IgD-negative memory B cell (primary cell): ENCODE measurements around the gene PRDM5. TPM values are rescaled to one million over a fixed set of nuclear protein-coding genes. Genes with fewer than 3 reads are reported as not detected.

Source experiments
- H3K27ac Mint-ChIP-seq, 3 donors: one replicate each; pipeline ENCODE4 v1.8.0; 2020 to 2022; ENCODE audit warnings: mild to moderate bottlenecking in 3 of 3, mixed read lengths in 3 of 3, moderate library complexity in 1 of 3
- H3K27me3 Mint-ChIP-seq: one replicate; pipeline ENCODE4 v1.8.0; 2021; ENCODE audit warnings: mixed read lengths
- H3K36me3 Mint-ChIP-seq: one replicate; pipeline ENCODE4 v1.8.0; 2020; ENCODE audit warnings: mild to moderate bottlenecking, mixed read lengths
- H3K4me1 Mint-ChIP-seq, 3 donors: one replicate each; pipeline ENCODE4 v1.8.0; 2020 to 2022; ENCODE audit warnings: mixed read lengths in 3 of 3, mild to moderate bottlenecking in 1 of 3
- H3K4me3 Mint-ChIP-seq, 4 donors: one replicate each; pipeline ENCODE4 v1.8.0; 2020 to 2022; ENCODE audit warnings: mild to moderate bottlenecking in 4 of 4, mixed read lengths in 4 of 4, moderate library complexity in 3 of 4
- H3K9me3 Mint-ChIP-seq, 3 donors: one replicate each; pipeline ENCODE4 v1.8.0; 2020 to 2021; ENCODE audit warnings: mixed read lengths in 3 of 3, mild to moderate bottlenecking in 1 of 3
- polyA plus RNA-seq: library from polyadenylated mRNA; unstranded; fragments of 300-500 nt; fragmentation: Illumina TruSeq; gene quantifications from one replicate; pipeline ENCODE4 v1.2.3, GENCODE V29; 2021

The PRDM5 gene
- polyA plus RNA-seq, 1 donor from 2014 or later = not detected

GRCh38 chr4:120801137-120801758 lies 121.3 kb downstream of the PRDM5 start:
- Mint-ChIP-seq H3K27me3 (no peaks in the 10 kb centered on the region), H3K4me3 (no peak overlapping the region), H3K36me3 (peaks cover 3% of the 10 kb centered on the region), H3K9me3 (peaks cover 0 to 2% (median 2%) of the 10 kb centered on the region in 3 donors), H3K27ac (no peak overlapping the region), H3K4me1 (no peaks in the 10 kb centered on the region)

GRCh38 chr4:120798570-120798969 lies 124.0 kb downstream of the PRDM5 start:
- Mint-ChIP-seq H3K27ac (no peak overlapping the region), H3K4me1 (no peaks in the 10 kb centered on the region), H3K27me3 (no peaks in the 10 kb centered on the region), H3K36me3 (peaks cover 3% of the 10 kb centered on the region), H3K9me3 (no peaks in the 10 kb centered on the region), H3K4me3 (no peak overlapping the region)

- H3K9me3 Mint-ChIP-seq = peaks cover 0 to 4% (median 0%) of the 10 kb centered on the region in 3 donors
- no peak overlapping the region for H3K4me3 Mint-ChIP-seq
- H3K27me3 Mint-ChIP-seq = no peaks in the 10 kb centered on the region
- H3K27ac Mint-ChIP-seq = no peak overlapping the region
- no peaks in the 10 kb centered on the region for H3K36me3 Mint-ChIP-seq
- H3K4me1 Mint-ChIP-seq = no peaks in the 10 kb centered on the region
These were observed 126.3 kb downstream of the PRDM5 start for GRCh38 chr4:120796271-120796670.

GRCh38 chr4:120785202-120785601 lies 137.3 kb downstream of the PRDM5 start:
- H3K36me3 Mint-ChIP-seq = no peaks in the 10 kb centered on the region
- no peaks in the 10 kb centered on the region for H3K9me3 Mint-ChIP-seq
- H3K4me3 Mint-ChIP-seq = no peak overlapping the region
- no peak overlapping the region for H3K27ac Mint-ChIP-seq
- H3K4me1 Mint-ChIP-seq = no peaks in the 10 kb centered on the region
- H3K27me3 Mint-ChIP-seq = no peaks in the 10 kb centered on the region

GRCh38 chr4:120777459-120777858 lies 145.1 kb downstream of the PRDM5 start:
- Mint-ChIP-seq H3K4me1 (no peaks in the 10 kb centered on the region), H3K36me3 (no peaks in the 10 kb centered on the region), H3K4me3 (no peak overlapping the region), H3K27me3 (no peaks in the 10 kb centered on the region), H3K27ac (no peak overlapping the region), H3K9me3 (peaks cover 0 to 2% (median 0%) of the 10 kb centered on the region in 3 donors)

GRCh38 chr4:120775431-120775830 lies 147.1 kb downstream of the PRDM5 start:
- Mint-ChIP-seq H3K4me1 (no peaks in the 10 kb centered on the region), H3K27ac (no peak overlapping the region), H3K27me3 (no peaks in the 10 kb centered on the region), H3K9me3 (peaks cover 0 to 2% (median 0%) of the 10 kb centered on the region in 3 donors), H3K36me3 (no peaks in the 10 kb centered on the region), H3K4me3 (no peak overlapping the region)

GRCh38 chr4:120773641-120774040 lies 148.9 kb downstream of the PRDM5 start:
- Mint-ChIP-seq H3K36me3 (no peaks in the 10 kb centered on the region), H3K27ac (no peak overlapping the region), H3K4me3 (no peak overlapping the region), H3K9me3 (peaks cover 0 to 2% (median 1%) of the 10 kb centered on the region in 3 donors), H3K4me1 (no peaks in the 10 kb centered on the region), H3K27me3 (no peaks in the 10 kb centered on the region)

GRCh38 chr4:120771907-120772306 lies 150.6 kb downstream of the PRDM5 start:
- Mint-ChIP-seq H3K4me3 (no peak overlapping the region), H3K4me1 (no peaks in the 10 kb centered on the region), H3K27ac (no peak overlapping the region), H3K9me3 (peaks cover 0 to 5% (median 2%) of the 10 kb centered on the region in 3 donors), H3K27me3 (no peaks in the 10 kb centered on the region), H3K36me3 (no peaks in the 10 kb centered on the region)

GRCh38 chr4:120770897-120771296 lies 151.6 kb downstream of the PRDM5 start:
- no peak overlapping the region for H3K4me3 Mint-ChIP-seq
- H3K27ac Mint-ChIP-seq = no peak overlapping the region
- H3K27me3 Mint-ChIP-seq = no peaks in the 10 kb centered on the region
- H3K4me1 Mint-ChIP-seq = no peaks in the 10 kb centered on the region
- H3K36me3 Mint-ChIP-seq = no peaks in the 10 kb centered on the region
- H3K9me3 Mint-ChIP-seq = peaks cover 0 to 5% (median 2%) of the 10 kb centered on the region in 3 donors

GRCh38 chr4:120769227-120769626 lies 153.3 kb downstream of the PRDM5 start:
- no peak overlapping the region for H3K27ac Mint-ChIP-seq
- no peaks in the 10 kb centered on the region for H3K36me3 Mint-ChIP-seq
- no peaks in the 10 kb centered on the region for H3K4me1 Mint-ChIP-seq
- H3K9me3 Mint-ChIP-seq = peaks cover 0 to 5% (median 2%) of the 10 kb centered on the region in 3 donors
- H3K4me3 Mint-ChIP-seq = no peak overlapping the region
- H3K27me3 Mint-ChIP-seq = no peaks in the 10 kb centered on the region

GRCh38 chr4:120765260-120765680 lies 157.3 kb downstream of the PRDM5 start:
- H3K9me3 Mint-ChIP-seq = peaks cover 0 to 5% (median 0%) of the 10 kb centered on the region in 3 donors
- no peak overlapping the region for H3K27ac Mint-ChIP-seq
- no peaks in the 10 kb centered on the region for H3K36me3 Mint-ChIP-seq
- no peaks in the 10 kb centered on the region for H3K4me1 Mint-ChIP-seq
- no peaks in the 10 kb centered on the region for H3K27me3 Mint-ChIP-seq
- no peak overlapping the region for H3K4me3 Mint-ChIP-seq

GRCh38 chr4:120763650-120764049 lies 158.9 kb downstream of the PRDM5 start:
- Mint-ChIP-seq H3K36me3 (no peaks in the 10 kb centered on the region), H3K4me1 (no peaks in the 10 kb centered on the region), H3K9me3 (peaks cover 0 to 4% (median 0%) of the 10 kb centered on the region in 3 donors), H3K4me3 (no peak overlapping the region), H3K27ac (no peak overlapping the region), H3K27me3 (no peaks in the 10 kb centered on the region)

- Mint-ChIP-seq H3K4me1 (no peaks in the 10 kb centered on the region), H3K36me3 (no peaks in the 10 kb centered on the region), H3K4me3 (no peak overlapping the region), H3K9me3 (peaks cover 0 to 4% (median 0%) of the 10 kb centered on the region in 3 donors), H3K27ac (no peak overlapping the region), H3K27me3 (no peaks in the 10 kb centered on the region)
These were observed 161.5 kb downstream of the PRDM5 start for GRCh38 chr4:120761070-120761469.

- H3K9me3 Mint-ChIP-seq = peaks cover 0 to 4% (median 0%) of the 10 kb centered on the region in 3 donors
- no peak overlapping the region for H3K27ac Mint-ChIP-seq
These were observed 162.5 kb downstream of the PRDM5 start for GRCh38 chr4:120760047-120760446.

GRCh38 chr4:120755864-120756263 lies 166.7 kb downstream of the PRDM5 start:
- peaks cover 0 to 7% (median 6%) of the 10 kb centered on the region in 3 donors for H3K9me3 Mint-ChIP-seq
- no peak overlapping the region for H3K4me3 Mint-ChIP-seq
- H3K27ac Mint-ChIP-seq = no peak overlapping the region
- H3K36me3 Mint-ChIP-seq = peaks cover 1% of the 10 kb centered on the region
- H3K27me3 Mint-ChIP-seq = no peaks in the 10 kb centered on the region
- no peaks in the 10 kb centered on the region for H3K4me1 Mint-ChIP-seq

More at GRCh38 chr4:120760047-120760446, 162.5 kb downstream of the PRDM5 start:
- Mint-ChIP-seq H3K4me3 (no peak overlapping the region), H3K4me1 (no peaks in the 10 kb centered on the region), H3K36me3 (no peaks in the 10 kb centered on the region), H3K27me3 (no peaks in the 10 kb centered on the region)

GRCh38 chr4:120754590-120754989 lies 167.9 kb downstream of the PRDM5 start:
- H3K4me1 Mint-ChIP-seq = no peaks in the 10 kb centered on the region
- H3K27me3 Mint-ChIP-seq = no peaks in the 10 kb centered on the region
- H3K9me3 Mint-ChIP-seq = peaks cover 4 to 11% (median 10%) of the 10 kb centered on the region in 3 donors
- no peak overlapping the region for H3K4me3 Mint-ChIP-seq
- H3K36me3 Mint-ChIP-seq = peaks cover 1% of the 10 kb centered on the region
- no peak overlapping the region for H3K27ac Mint-ChIP-seq
